Measurements from ENCODE around the gene ACTA2. TPM values are rescaled to one million over a fixed set of nuclear protein-coding genes. Genes with fewer than 3 reads are reported as not detected.

ACTA2 gene
- total and polyA plus RNA-seq, 8 donors = 8.1 to 78.7 (median 32.2) TPM

- Histone ChIP-seq H3K27me3 (no peaks in the 10 kb centered on the region), H3K4me1 (no peaks in the 10 kb centered on the region), H3K4me3 (no peak overlapping the region), H3K9me3 (no peaks in the 10 kb centered on the region), H3K27ac (no peak overlapping the region), H3K36me3 (no peaks in the 10 kb centered on the region)
- intact Hi-C loops (cut with DNase I) = no loop called here
- 95 to 97% methylated on average over 6 of the region's 6 CpGs for WGBS, 2 donors
- DNase-seq (no peak), ATAC-seq (no peak), FAIRE-seq (no peak)
- no peak for TF ChIP-seq CTCF (IDR thresholded peaks at IDR 0.05)
These were observed 6.1 kb upstream of the ACTA2 start for GRCh38 chr10:88958721-88959120.

GRCh38 chr10:88957381-88957780 lies 4.8 kb upstream of the ACTA2 start:
- ATAC-seq = no peak
- no peaks in the 10 kb centered on the region for H3K9me3 ChIP-seq
- H3K27ac ChIP-seq = no peak overlapping the region
- intact Hi-C loops (cut with DNase I) = no loop called here
- TF ChIP-seq CTCF (IDR thresholded peaks at IDR 0.05) = no peak
- H3K27me3 ChIP-seq = no peaks in the 10 kb centered on the region
- 40 to 46% methylated on average over 1 of the region's 1 CpG for WGBS, 2 donors
- H3K4me3 ChIP-seq = no peak overlapping the region
- FAIRE-seq = no peak
- no peak for DNase-seq
- H3K4me1 ChIP-seq = no peaks in the 10 kb centered on the region
- no peaks in the 10 kb centered on the region for H3K36me3 ChIP-seq

- DNase-seq (no peak), ATAC-seq (no peak), FAIRE-seq (no peak)
- Histone ChIP-seq H3K4me1 (no peaks in the 10 kb centered on the region), H3K36me3 (no peaks in the 10 kb centered on the region), H3K27me3 (no peaks in the 10 kb centered on the region), H3K4me3 (no peak overlapping the region), H3K9me3 (no peaks in the 10 kb centered on the region), H3K27ac (no peak overlapping the region)
- WGBS, 2 donors = 88 to 94% methylated on average over 4 of the region's 4 CpGs
- intact Hi-C loops (cut with DNase I) = no loop called here
- no peak for TF ChIP-seq CTCF (IDR thresholded peaks at IDR 0.05)
These were observed 2.0 kb upstream of the ACTA2 start for GRCh38 chr10:88954458-88955083.

- Histone ChIP-seq H3K36me3 (no peaks in the 10 kb centered on the region), H3K4me3 (no peak overlapping the region), H3K27me3 (no peaks in the 10 kb centered on the region), H3K9me3 (no peaks in the 10 kb centered on the region), H3K27ac (no peak overlapping the region), H3K4me1 (no peaks in the 10 kb centered on the region)
- WGBS, 2 donors = 82 to 83% methylated on average over 5 of the region's 5 CpGs
- ATAC-seq (no peak), FAIRE-seq (no peak), DNase-seq (no peak)
- intact Hi-C loops (cut with DNase I) = no loop called here
- no peak for TF ChIP-seq CTCF (IDR thresholded peaks at IDR 0.05)
These were observed 1.1 kb upstream of the ACTA2 start for GRCh38 chr10:88953662-88954061.

- H3K9me3 ChIP-seq = no peaks in the 10 kb centered on the region
- no peaks in the 10 kb centered on the region for H3K4me1 ChIP-seq
- H3K36me3 ChIP-seq = no peaks in the 10 kb centered on the region
- no peak overlapping the region for H3K27ac ChIP-seq
- no peak for TF ChIP-seq CTCF (IDR thresholded peaks at IDR 0.05)
- ATAC-seq (no peak), FAIRE-seq (no peak), DNase-seq (no peak)
- no peak overlapping the region for H3K4me3 ChIP-seq
- H3K27me3 ChIP-seq = no peaks in the 10 kb centered on the region
- intact Hi-C loops (cut with DNase I) = no loop called here
- WGBS, 2 donors = 76 to 87% methylated on average over 3 of the region's 3 CpGs
These were observed 2.4 kb downstream of the ACTA2 start for GRCh38 chr10:88949912-88950837.

All from pancreas (tissue), 10 donors.